Right atrium auricular region (tissue), 2 donors: ENCODE data around the gene SRPRA. TPM values are rescaled to one million over a fixed set of nuclear protein-coding genes. Genes with fewer than 3 reads are reported as not detected.

ENCODE experiments used
- DNase-seq: peaks from one replicate; pipeline ENCODE4 v3.0.0-alpha.2; 2019; ENCODE audit warnings: low spot score
- H3K27ac ChIP-seq, 2 donors: fragments of 200-600 bp; sonication (generic); 1 replicate in 1 of 2; 2 replicates in 1 of 2; pipeline ENCODE4 v1.5.1; 2016 to 2019
- H3K27me3 ChIP-seq, 2 donors: fragments of 200-600 bp; sonication (generic); one replicate each; pipeline versions ENCODE4 v1.5.1 to v1.6.0; 2017 to 2019
- H3K36me3 ChIP-seq: fragments of 200-600 bp; sonication (generic); one replicate; pipeline ENCODE4 v1.5.1; 2016
- H3K4me1 ChIP-seq, 2 donors: fragments of 200-600 bp; sonication (generic); one replicate each; pipeline versions ENCODE4 v1.5.1 to v1.6.0; 2017 to 2019
- H3K4me3 ChIP-seq, 2 donors: fragments of 200-600 bp; sonication (generic); 1 replicate in 1 of 2; 2 replicates in 1 of 2; pipeline ENCODE4 v1.5.1; 2017 to 2019; ENCODE audit warnings: mild to moderate bottlenecking in 1 of 2, moderate library complexity in 1 of 2
- H3K9me3 ChIP-seq, 2 donors: fragments of 200-600 bp; sonication (generic); one replicate each; pipeline ENCODE4 v1.5.1; 2019
- CTCF ChIP-seq, 2 donors: fragments of 200-600 bp; sonication (generic); IDR thresholded peaks; one replicate each; pipeline ENCODE4 v1.5.1; 2019; ENCODE audit warnings: antibody characterized with exemption in 2 of 2
- total RNA-seq, 2 donors: library from RNA; depleted of rRNA; stranded (reverse); fragments of >200 nt; gene quantifications; one replicate each; pipeline ENCODE4 v1.1.0, GENCODE V29; 2016

SRPRA gene
- total RNA-seq, 2 donors from 2014 or later = 70.3 to 91.9 TPM

DNA sequence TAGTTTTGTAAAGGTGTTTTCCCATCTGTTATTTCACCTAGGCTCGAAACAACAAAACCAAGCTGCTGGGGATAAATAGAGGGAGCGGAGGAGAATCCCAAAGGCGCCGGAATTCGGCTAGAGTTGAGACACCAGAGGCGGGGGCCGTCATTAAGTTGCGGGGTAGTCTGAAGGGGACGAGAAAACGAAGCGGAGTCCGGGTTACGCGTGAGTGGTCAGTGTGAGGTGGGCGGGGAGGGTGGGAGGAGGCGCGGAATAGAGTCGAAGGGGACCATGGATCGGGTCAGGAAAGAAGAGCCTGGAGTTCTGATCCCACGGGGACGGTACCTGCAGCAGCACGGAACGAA lies 361 bp downstream of the SRPRA start:
- Histone ChIP-seq H3K27ac (peak overlapping the region; percentile 85 to 92), H3K4me3 (peak overlapping the region; percentile 82 to 91), H3K27me3 (no peaks in the 10 kb centered on the region), H3K9me3 (no peaks in the 10 kb centered on the region), H3K36me3 (peaks cover 48% of the 10 kb centered on the region), H3K4me1 (peaks cover 0 to 15% of the 10 kb centered on the region in 2 donors)
- TF ChIP-seq CTCF (IDR thresholded peaks at IDR 0.05) = no peak
- no peak for DNase-seq

DNA sequence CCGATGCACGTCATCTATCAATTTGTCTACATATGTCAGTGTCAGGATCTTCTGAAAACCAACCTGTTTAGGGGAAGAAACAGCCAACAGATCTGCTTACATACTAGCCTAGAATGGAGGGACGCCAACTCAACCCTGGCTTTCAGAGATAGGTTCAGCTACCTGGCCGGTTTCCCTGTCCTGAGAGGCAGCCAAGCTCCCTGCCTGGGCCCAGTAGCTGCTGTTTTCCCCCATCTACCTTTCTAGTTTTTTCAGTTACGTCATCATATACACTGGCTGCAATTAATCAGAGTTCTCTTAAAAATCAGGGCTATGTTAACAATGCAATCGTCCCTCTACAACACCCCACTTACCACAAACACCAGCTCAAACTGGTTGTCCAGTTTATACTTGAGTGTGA lies 1.0 kb downstream of the SRPRA start:
- TF ChIP-seq CTCF (IDR thresholded peaks at IDR 0.05) = no peak
- Histone ChIP-seq H3K9me3 (no peaks in the 10 kb centered on the region), H3K27ac (peak overlapping the region; percentile 85 to 92), H3K4me1 (peaks cover 0 to 15% of the 10 kb centered on the region in 2 donors), H3K4me3 (peak overlapping the region; percentile 82 to 91), H3K36me3 (peaks cover 50% of the 10 kb centered on the region), H3K27me3 (no peaks in the 10 kb centered on the region)
- DNase-seq = no peak

DNA sequence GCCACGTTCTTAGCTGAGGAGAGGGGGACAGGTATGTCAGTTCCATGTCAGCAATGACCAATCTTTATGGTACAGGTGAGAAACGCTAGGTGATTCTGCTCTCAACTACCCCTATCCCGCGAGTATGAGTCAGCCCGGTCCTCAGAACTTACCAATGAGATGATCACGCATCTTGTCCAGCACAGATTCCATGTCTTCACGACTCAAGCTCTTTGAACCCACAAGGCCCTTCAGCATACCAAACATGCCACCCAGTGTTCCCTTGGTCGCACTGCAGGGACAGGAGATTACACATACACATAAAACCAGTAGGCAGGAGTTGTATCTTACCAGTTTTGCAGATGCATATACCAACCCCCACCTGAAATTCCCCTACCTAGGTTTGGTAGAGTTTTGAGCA lies 2.9 kb downstream of the SRPRA start:
- Histone ChIP-seq H3K4me1 (peaks cover 0 to 15% of the 10 kb centered on the region in 2 donors), H3K36me3 (peaks cover 62% of the 10 kb centered on the region)

GRCh38 chr11:126263489-126263888 lies 5.2 kb downstream of the SRPRA start:
- TF ChIP-seq CTCF (IDR thresholded peaks at IDR 0.05) = no peak
- peaks cover 62% of the 10 kb centered on the region for H3K36me3 ChIP-seq
- H3K27me3 ChIP-seq = no peaks in the 10 kb centered on the region
- DNase-seq = no peak
- H3K4me1 ChIP-seq = peaks cover 0 to 9% of the 10 kb centered on the region in 2 donors
- H3K27ac ChIP-seq = no peak overlapping the region
- H3K4me3 ChIP-seq = no peak overlapping the region
- H3K9me3 ChIP-seq = no peaks in the 10 kb centered on the region

More for the DNA sequence above, 2.9 kb downstream of the SRPRA start:
- Histone ChIP-seq H3K4me3 (no peak overlapping the region), H3K27ac (no peak overlapping the region), H3K27me3 (no peaks in the 10 kb centered on the region), H3K9me3 (no peaks in the 10 kb centered on the region)
- no peak for TF ChIP-seq CTCF (IDR thresholded peaks at IDR 0.05)
- no peak for DNase-seq

DNA sequence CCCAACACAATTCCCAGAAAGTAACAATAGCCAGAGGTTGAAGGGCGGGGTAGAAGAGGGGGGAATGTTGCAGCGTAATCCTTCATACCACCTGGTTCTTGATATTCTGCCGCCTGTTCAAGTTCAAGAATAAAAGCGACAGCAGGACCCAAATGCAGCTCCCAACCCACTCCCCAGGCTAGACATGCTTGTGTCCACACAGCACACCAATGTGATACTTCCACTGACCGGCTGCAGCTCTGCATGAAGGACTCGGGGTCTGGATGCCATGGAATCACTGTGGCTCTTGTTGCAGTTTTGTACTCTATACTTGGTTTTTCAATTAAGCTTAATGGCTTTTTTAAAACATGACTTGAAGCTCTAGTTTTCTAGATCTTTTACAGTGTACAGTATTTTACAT lies 6.5 kb downstream of the SRPRA start:
- no peak for TF ChIP-seq CTCF (IDR thresholded peaks at IDR 0.05)
- Histone ChIP-seq H3K9me3 (no peaks in the 10 kb centered on the region), H3K36me3 (peaks cover 63% of the 10 kb centered on the region), H3K4me3 (no peak overlapping the region), H3K27ac (no peak overlapping the region), H3K4me1 (no peaks in the 10 kb centered on the region), H3K27me3 (no peaks in the 10 kb centered on the region)
- no peak for DNase-seq

DNA sequence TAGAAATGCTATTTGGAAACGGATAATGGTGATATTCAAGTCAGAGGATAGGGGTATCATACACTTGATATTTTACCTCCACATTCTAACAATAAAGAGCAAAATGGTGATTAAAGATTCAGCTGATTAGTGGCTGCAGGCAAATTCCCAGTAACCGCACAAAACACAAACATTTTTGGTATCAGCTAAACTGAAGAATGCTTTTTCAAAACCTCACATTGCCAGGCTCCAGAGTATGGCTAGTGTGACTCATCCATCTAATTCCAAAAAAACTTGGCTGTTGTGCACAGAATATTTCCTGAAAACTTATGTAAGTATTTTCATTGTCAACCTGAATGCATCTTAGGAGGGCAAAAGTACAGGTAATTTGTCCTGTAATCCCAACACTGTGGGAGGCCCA lies 10.9 kb downstream of the SRPRA start:
- Histone ChIP-seq H3K9me3 (no peaks in the 10 kb centered on the region), H3K36me3 (peaks cover 50% of the 10 kb centered on the region)
- DNase-seq = no peak

More for the DNA sequence above, 10.9 kb downstream of the SRPRA start:
- Histone ChIP-seq H3K27me3 (no peaks in the 10 kb centered on the region), H3K4me1 (no peaks in the 10 kb centered on the region), H3K4me3 (no peak overlapping the region), H3K27ac (no peak overlapping the region)
- TF ChIP-seq CTCF (IDR thresholded peaks at IDR 0.05) = no peak
